GM21528 (cell line): Measurements from ENCODE around the gene EHBP1L1.

Experiments
- ATAC-seq: cut with Tn5 transposase; IDR thresholded peaks from one replicate; pipeline ENCODE4 v1.9.1; 2021; ENCODE audit warnings: mild to moderate bottlenecking, moderate library complexity; ENCODE audit not compliant: unreplicated experiment, low FRiP score

EHBP1L1 gene

GRCh38 chr11:65611758-65612603 lies 36.1 kb downstream of the EHBP1L1 start:
- no peak for ATAC-seq

DNA sequence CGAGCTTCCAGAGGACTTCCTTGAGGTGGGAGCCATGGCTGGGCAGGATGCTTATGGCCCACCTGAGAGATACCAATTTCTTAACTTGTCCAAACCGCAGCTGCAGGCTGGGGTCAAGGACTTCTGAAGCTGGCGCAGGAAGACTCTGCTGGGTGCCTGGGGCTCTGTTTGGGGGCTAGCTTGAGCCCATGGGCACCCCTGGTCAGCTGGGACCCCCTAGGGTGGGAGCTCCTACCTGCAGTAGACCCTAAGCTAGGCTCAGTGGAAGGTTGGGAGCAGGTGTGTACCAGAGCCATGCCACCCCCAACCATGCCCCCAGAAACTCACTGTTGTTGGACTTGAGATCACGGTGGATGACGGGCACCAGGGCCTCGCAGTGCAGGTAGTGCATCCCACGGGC lies 36.8 kb downstream of the EHBP1L1 start:
- no peak for ATAC-seq

DNA sequence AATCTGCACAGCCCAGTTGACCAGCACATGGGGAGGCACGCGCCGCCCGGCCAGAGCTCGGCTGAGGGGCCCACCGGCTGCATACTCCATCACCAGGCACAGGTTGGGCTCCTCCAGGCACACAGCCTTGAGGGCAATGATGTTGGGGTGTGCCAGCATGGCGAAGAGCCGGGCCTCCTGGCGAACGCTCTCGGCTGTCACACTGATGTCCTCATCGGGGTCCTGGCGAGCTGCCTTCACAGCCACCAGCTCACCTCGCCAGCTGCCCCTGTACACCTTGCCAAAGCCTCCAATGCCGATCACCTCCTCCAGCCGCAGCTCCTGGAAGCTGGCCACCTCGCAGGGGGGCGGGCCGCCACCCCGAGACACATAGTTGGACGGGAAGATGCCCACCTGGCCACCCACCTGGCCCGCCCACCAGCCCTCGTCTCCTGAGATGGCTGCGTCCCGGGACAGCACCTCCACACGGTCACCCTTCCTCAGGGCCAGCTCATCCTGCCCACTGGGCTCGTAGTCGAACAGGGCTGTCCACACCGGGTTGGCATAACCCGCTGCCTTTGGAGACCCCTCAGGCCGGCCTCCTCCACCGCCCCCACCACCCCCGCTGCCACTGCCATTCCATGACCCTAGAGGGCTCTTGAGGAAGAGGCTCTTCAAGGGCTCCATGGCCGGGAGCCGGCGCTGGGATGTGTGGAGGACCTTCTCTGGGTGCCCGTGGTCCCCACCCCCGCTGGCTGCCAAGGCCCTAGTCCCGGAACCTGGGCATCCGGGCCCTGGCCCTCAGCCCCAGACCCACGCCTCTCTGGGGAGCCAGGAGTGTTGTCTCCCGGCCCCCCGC lies 37.5 kb downstream of the EHBP1L1 start:
- ATAC-seq = no peak

- peak; percentile 71 for ATAC-seq
Observed at GRCh38 chr11:65615229-65615949, 39.5 kb downstream of the EHBP1L1 start, which contains the start of gene PCNX3. TSS of gene PCNX3 (plus strand) at chr11:65615776. CDS start at chr11:65616312, 536 bp downstream.

- peak; percentile 4 for ATAC-seq
Observed at GRCh38 chr11:65615950-65616574, 40.2 kb downstream of the EHBP1L1 start.

DNA sequence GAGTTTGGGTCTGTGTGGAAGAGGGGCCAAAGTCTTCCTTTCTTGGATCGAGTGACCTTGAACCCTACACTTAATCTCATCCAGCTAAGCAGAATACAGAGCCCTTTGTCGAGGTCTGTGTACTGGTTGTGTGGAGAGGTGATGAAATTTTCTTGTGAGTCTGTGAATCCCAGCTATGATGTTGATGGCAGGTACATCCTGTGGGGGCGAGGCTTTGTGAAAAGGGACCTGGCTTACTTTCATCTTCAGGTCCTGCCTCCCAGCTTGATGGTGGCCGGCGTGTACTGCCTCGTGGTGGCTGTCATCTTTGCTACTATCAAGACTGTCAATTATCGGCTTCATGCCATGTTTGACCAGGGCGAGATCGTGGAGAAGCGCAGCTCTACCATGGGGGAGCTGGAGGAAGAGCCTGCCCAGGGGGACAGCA lies 40.7 kb downstream of the EHBP1L1 start:
- ATAC-seq = no peak

DNA sequence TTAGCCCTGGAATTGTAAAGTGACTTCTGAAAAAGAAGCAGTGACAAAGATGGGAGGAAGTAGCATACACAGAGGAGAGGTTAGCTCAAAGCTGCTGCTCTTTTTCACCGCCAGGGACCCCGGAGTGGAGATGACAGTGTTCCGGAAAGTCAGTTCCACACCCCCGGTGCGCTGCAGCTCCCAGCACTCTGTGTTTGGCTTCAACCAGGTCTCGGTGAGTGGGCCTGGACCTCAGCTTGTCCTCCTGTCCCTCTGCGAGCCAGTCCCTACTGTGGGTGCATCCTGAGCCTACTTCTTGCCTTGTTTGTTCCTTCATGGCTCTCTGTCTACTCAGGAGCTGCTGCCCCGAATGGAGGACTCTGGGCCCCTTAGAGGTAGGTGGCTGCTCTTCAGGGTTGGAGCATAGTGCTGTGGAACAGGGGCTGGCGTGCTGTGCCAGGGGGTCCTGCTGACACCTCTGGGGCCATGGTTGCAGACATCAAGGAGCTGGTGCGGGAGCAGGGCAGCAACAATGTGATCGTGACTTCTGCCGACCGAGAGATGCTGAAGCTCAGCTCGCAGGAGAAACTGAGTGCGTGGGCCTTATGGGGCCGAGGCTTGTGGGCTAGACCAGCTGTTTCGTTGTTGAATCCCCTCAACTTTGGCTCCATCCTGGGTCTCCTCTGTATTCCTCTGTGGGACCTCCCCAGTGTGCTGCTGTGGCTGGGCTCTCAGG lies 41.4 kb downstream of the EHBP1L1 start:
- ATAC-seq = no peak

DNA sequence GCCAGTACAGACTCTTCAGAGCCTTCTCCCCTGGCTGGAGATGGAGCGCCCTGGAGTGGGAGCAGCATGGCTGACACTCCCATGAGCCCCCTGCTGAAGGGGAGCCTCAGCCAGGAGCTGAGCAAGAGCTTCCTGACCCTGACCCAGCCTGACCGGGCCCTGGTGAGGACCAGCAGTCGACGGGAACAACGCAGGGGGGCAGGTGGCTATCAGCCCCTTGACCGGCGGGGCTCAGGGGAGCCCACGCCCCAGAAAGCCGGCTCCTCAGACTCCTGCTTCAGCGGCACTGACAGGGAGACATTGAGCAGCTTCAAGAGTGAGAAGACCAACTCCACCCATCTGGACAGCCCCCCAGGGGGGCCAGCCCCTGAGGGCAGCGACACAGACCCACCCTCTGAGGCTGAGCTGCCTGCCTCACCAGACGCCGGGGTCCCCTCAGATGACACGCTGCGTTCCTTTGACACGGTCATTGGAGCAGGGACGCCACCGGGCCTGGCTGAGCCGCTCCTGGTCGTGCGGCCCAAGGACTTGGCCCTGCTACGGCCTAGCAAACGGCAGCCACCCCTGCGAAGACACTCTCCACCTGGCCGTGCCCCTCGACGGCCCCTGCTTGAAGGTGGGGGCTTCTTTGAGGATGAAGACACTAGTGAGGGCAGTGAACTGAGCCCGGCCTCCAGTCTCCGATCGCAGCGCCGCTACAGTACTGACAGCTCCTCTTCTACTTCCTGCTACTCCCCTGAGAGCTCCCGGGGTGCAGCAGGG lies 42.3 kb downstream of the EHBP1L1 start:
- no peak for ATAC-seq

- ATAC-seq = no peak
Observed at GRCh38 chr11:65618763-65619162, 42.9 kb downstream of the EHBP1L1 start.

- no peak for ATAC-seq
Observed at GRCh38 chr11:65619281-65619928, 43.6 kb downstream of the EHBP1L1 start.

- ATAC-seq = no peak
Observed at GRCh38 chr11:65620666-65621065, 44.8 kb downstream of the EHBP1L1 start.

GRCh38 chr11:65621460-65621859 lies 45.6 kb downstream of the EHBP1L1 start:
- no peak for ATAC-seq

GRCh38 chr11:65622011-65622410 lies 46.2 kb downstream of the EHBP1L1 start:
- no peak for ATAC-seq

DNA sequence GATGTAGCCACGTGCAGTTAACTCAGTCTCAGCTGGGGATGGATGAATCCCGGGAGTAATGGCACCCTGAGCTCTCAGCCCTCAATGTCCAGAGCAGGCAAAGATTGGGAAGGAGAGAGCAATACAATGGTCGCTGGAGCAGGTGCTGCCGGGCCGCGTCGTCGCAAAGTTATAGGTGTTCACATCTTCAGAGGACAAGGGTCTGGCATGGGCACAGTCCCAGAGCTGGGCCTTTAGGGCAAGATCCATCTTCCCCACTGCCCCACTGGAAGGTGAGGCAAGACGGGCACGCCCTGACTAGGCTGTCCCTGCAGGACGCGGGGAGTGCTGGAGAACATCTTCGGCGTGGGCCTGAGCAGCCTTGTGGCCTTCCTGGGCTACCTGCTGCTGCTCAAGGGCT lies 47.3 kb downstream of the EHBP1L1 start:
- no peak for ATAC-seq

- no peak for ATAC-seq
Observed at GRCh38 chr11:65623852-65624616, 48.2 kb downstream of the EHBP1L1 start.

GRCh38 chr11:65624931-65625627 lies 49.2 kb downstream of the EHBP1L1 start:
- no peak for ATAC-seq
